A673 (cell line): ENCODE data around the gene SMIM1. TPM values are rescaled to one million over a fixed set of nuclear protein-coding genes. Genes with fewer than 3 reads are reported as not detected.

ENCODE experiments used
- BruUV-seq: library from RNA; stranded (reverse); fragments of 400-500 nt; replicated peaks from 2 replicates; lab custom pipeline; 2021; lab: Mats Ljungman, UMichigan
- CTCF ChIA-PET: fragments of 300-600 bp; sonication (Branson Sonifier 250); formaldehyde crosslinking; loops from one replicate; lab custom pipeline; 2022; ENCODE audit warnings: antibody characterized with exemption; lab: Charles Lee
- POLR2A ChIA-PET: fragments of 300-600 bp; sonication (Branson Sonifier 250); formaldehyde crosslinking; loops from one replicate; lab custom pipeline; 2022; ENCODE audit warnings: antibody characterized with exemption; ENCODE audit not compliant: low non-redundant PET; lab: Charles Lee
- DNase-seq: peaks from one replicate; pipeline ENCODE4 v3.0.0-alpha.2; 2015; ENCODE audit warnings: low spot score
- H3K27ac ChIP-seq: fragments of 200-600 bp; sonication (generic); 2 replicates; pipeline ENCODE4 v1.5.1; 2016; ENCODE audit warnings: mixed run types, low read depth, mild to moderate bottlenecking, mixed read lengths, antibody characterized with exemption, low read length; ENCODE audit not compliant: poor library complexity, severe bottlenecking
- H3K27me3 ChIP-seq: fragments of 200-600 bp; sonication (generic); replicated peaks from 2 replicates; pipeline ENCODE4 v1.6.1; 2017; ENCODE audit warnings: mixed run types, low read depth, mild to moderate bottlenecking, mixed read lengths, antibody characterized with exemption, low read length; ENCODE audit not compliant: insufficient read depth, poor library complexity
- H3K36me3 ChIP-seq: fragments of 200-600 bp; sonication (generic); 2 replicates; pipeline ENCODE4 v1.6.1; 2016; ENCODE audit warnings: mixed run types, mild to moderate bottlenecking, mixed read lengths, antibody characterized with exemption, low read length; ENCODE audit not compliant: insufficient read depth, poor library complexity, severe bottlenecking
- H3K4me1 ChIP-seq: fragments of 200-600 bp; sonication (generic); 2 replicates; pipeline ENCODE4 v1.6.1; 2017; ENCODE audit warnings: mixed run types, mild to moderate bottlenecking, mixed read lengths, antibody characterized with exemption, low read length; ENCODE audit not compliant: insufficient read depth, poor library complexity, severe bottlenecking
- H3K4me3 ChIP-seq: fragments of 200-600 bp; sonication (generic); 2 replicates; pipeline ENCODE4 v1.5.1; 2016; ENCODE audit warnings: low read depth, mixed run types, mild to moderate bottlenecking, mixed read lengths, low read length; ENCODE audit not compliant: poor library complexity, severe bottlenecking
- H3K9me3 ChIP-seq: fragments of 200-600 bp; sonication (generic); 2 replicates; pipeline ENCODE4 v1.6.1; 2016; ENCODE audit warnings: mixed run types, low read depth, mild to moderate bottlenecking, mixed read lengths, antibody characterized with exemption, low read length; ENCODE audit not compliant: poor library complexity, severe bottlenecking
- CTCF ChIP-seq: fragments of 300-800, 200-600 bp; sonication (generic); conservative IDR thresholded peaks from 2 replicates; pipeline ENCODE4 v1.5.1; 2017; ENCODE audit warnings: low read depth, mild to moderate bottlenecking, antibody characterized with exemption, low read length, moderate library complexity, mixed read lengths
- EZH2 ChIP-seq: fragments of 200-600 bp; sonication (generic); IDR thresholded peaks from 2 replicates; pipeline ENCODE4 v1.6.1; 2017; ENCODE audit warnings: borderline replicate concordance, low read depth, mild to moderate bottlenecking, mixed read lengths, antibody characterized with exemption, low read length; ENCODE audit not compliant: poor library complexity, severe bottlenecking
- intact Hi-C: fragments of 100-400 bp; cut with micrococcal nuclease; formaldehyde crosslinking; loops from one replicate; pipeline ENCODE4 v1.10.0; 2022; ENCODE audit not compliant: unreplicated experiment
- total RNA-seq: library from RNA; stranded (reverse); gene quantifications from 2 replicates; pipeline ENCODE4 v1.2.3, GENCODE V29; 2021

The SMIM1 gene
- total RNA-seq, 1 experiment from 2014 or later, result 1.5 TPM

DNA sequence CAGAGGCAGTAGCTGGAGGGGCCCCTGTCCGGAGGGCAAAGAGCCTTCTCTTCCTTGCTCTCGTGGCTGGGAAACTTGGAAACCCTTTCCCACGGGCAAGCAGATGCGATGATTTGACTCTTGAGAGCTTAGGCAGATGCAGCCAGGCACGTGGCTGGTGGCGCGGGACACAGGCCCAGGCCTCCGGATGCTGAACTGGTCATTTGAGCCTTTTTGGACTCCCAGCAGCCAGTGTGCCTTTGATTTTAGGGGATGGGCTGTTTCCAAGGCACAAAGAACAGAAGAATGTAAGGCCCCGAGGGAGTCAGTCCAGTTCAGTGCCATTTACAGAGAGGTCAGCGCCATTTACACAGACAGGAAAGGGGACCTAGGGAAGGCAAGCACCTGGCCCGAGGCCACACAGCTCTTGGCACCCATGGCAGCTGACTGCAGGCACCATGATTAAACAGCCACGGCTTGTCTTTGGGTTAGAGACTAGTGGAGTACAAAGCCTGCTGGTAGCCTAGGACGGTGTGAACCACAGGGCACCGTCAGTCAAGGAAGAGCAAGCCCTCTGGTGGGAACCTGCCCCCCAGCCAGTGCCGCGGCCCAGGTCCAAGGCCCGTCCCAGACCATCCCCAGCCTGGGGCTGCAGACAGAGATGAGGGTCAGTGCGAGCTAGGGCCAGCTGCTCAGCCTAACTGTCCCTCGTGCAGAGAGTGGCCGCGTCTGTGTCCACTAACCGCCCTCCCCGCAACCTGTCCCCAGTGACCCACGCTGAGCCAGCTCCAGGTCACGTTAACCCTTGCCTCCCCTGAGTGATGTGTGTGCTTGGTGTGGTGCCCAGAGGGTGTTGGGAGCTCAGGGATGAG, 40.7 kb upstream of the SMIM1 start:
- H3K36me3 ChIP-seq, result no peaks in the 10 kb centered on the region
- H3K9me3 ChIP-seq, result no peaks in the 10 kb centered on the region
- CTCF ChIA-PET, result no interaction called here
- no peaks in the 10 kb centered on the region for H3K4me1 ChIP-seq
- no peaks in the 10 kb centered on the region for H3K27me3 ChIP-seq
- DNase-seq, result no peak
- no peak overlapping the region for H3K27ac ChIP-seq
- intact Hi-C loops, result no loop called here
- H3K4me3 ChIP-seq, result no peak overlapping the region
- POLR2A ChIA-PET, result no interaction called here
- BruUV-seq, result no TSS peak
- no peak for TF ChIP-seq CTCF
- no peak for TF ChIP-seq EZH2

GRCh38 chr1:3732434-3733093, 40.0 kb upstream of the SMIM1 start:
- H3K27ac ChIP-seq, result no peak overlapping the region
- POLR2A ChIA-PET, result no interaction called here
- H3K36me3 ChIP-seq, result no peaks in the 10 kb centered on the region
- CTCF ChIA-PET, result no interaction called here
- intact Hi-C loops, result no loop called here
- no peaks in the 10 kb centered on the region for H3K4me1 ChIP-seq
- DNase-seq, result no peak
- H3K27me3 ChIP-seq, result no peaks in the 10 kb centered on the region
- H3K4me3 ChIP-seq, result no peak overlapping the region
- H3K9me3 ChIP-seq, result no peaks in the 10 kb centered on the region
- TF ChIP-seq CTCF (no peak), EZH2 (no peak)
- BruUV-seq, result no TSS peak

DNA sequence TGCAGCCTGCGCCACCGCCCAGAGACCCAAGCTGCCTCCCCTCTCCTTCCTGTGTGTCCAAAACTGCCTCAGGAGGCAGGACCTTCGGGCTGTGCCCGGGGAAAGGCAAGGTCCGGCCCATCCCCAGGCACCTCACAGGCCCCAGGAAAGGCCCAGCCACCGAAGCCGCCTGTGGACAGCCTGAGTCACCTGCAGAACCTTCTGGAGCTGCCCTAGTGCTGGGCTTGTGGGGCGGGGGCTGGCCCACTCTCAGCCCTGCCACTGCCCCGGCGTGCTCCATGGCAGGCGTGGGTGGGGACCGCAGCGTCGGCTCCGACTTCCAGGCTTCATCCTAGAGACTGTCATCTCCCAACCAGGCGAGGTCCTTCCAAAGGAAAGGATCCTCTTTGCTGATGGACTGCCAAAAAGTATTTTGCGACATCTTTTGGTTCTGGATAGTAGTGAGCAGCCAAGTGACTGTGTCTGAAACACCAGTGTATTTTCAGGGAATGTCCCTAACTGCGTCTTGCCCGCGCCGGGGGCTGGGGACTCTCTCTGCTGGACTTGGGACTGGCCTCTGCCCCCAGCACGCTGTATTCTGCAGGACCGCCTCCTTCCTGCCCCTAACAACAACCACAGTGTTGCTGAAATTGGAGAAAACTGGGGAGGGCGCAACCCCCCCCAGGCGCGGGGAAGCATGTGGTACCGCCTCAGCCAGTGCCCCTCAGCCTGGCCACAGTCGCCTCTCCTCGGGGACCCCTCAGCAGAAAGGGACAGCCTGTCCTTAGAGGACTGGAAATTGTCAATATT, 39.3 kb upstream of the SMIM1 start:
- no peak for DNase-seq
- ChIA-PET POLR2A (no interaction called here), CTCF (no interaction called here)
- TF ChIP-seq EZH2, result no peak
- no peak for TF ChIP-seq CTCF
- H3K4me1 ChIP-seq, result no peaks in the 10 kb centered on the region
- H3K9me3 ChIP-seq, result no peaks in the 10 kb centered on the region
- no peak overlapping the region for H3K4me3 ChIP-seq
- intact Hi-C loops, result no loop called here
- peaks cover 4% of the 10 kb centered on the region for H3K36me3 ChIP-seq
- no peak overlapping the region for H3K27ac ChIP-seq
- BruUV-seq, result no TSS peak
- H3K27me3 ChIP-seq, result no peaks in the 10 kb centered on the region
